Testis (tissue), 2 donors: ENCODE measurements around the gene MYO1B.

Experiments used
- CTCF ChIP-seq, 3 experiments: fragments of 450-650 bp in 2 of 3; fragments of 200-600 bp in 1 of 3; sonication (generic) in 1 of 3; IDR thresholded peaks; one replicate each; pipeline ENCODE4 v1.5.1; 2016 to 2019; ENCODE audit warnings: antibody characterized with exemption in 3 of 3, mild to moderate bottlenecking in 2 of 3, moderate library complexity in 1 of 3
- POLR2A ChIP-seq: fragments of 450-650 bp; IDR thresholded peaks from one replicate; pipeline ENCODE4 v1.6.1; 2017; ENCODE audit warnings: antibody characterized with exemption, mild to moderate bottlenecking, moderate library complexity

DNA sequence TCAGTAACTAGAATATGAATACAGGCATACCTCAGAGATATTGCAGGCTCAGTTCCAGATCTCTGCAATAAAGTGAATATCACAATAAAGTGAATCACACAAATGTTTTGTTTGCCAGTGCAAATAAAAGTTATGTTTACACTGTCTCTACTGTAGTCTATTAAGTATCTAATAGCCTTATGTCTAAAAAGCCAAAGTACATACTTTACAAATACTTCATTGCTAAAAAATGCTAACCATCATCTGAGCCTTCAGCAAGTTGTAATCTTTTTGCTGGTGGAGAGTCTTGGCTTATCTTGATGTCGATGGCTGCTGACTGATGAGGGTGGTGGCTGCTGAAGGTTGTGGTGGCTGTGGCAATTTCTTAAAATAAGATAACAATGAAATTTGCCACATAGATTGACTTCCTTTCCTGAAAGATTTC, 159.4 kb downstream of the MYO1B start:
- no peak for TF ChIP-seq CTCF (IDR thresholded peaks at IDR 0.05)
- no peak for TF ChIP-seq POLR2A
